Activated T-helper 17 cell treated with anti-CD3 and anti-CD28 coated beads, Interleukin-2, amount 50 U/mL, for 72 hours (primary cell): Measurements from ENCODE around the gene RBM19. TPM values are rescaled to one million over a fixed set of nuclear protein-coding genes. Genes with fewer than 3 reads are reported as not detected.

Experiments used
- ATAC-seq: fragments of 150-1000 bp; cut with Tn5 transposase; replicated peaks from 2 replicates; pipeline ENCODE4 v1.10.0; 2021; ENCODE audit warnings: mild to moderate bottlenecking, moderate library complexity
- H3K27ac Mint-ChIP-seq: one replicate; pipeline ENCODE4 v1.8.0; 2022; ENCODE audit warnings: mixed read lengths
- H3K27me3 Mint-ChIP-seq: one replicate; pipeline ENCODE4 v1.8.0; 2022; ENCODE audit warnings: mixed read lengths
- H3K36me3 Mint-ChIP-seq: one replicate; pipeline ENCODE4 v1.8.0; 2022; ENCODE audit warnings: low read depth, mild to moderate bottlenecking, mixed read lengths
- H3K4me1 Mint-ChIP-seq: one replicate; pipeline ENCODE4 v1.8.0; 2022; ENCODE audit warnings: mixed read lengths
- H3K4me3 Mint-ChIP-seq: one replicate; pipeline ENCODE4 v1.8.0; 2022; ENCODE audit warnings: mild to moderate bottlenecking, mixed read lengths
- H3K9me3 Mint-ChIP-seq: one replicate; pipeline ENCODE4 v1.8.0; 2022; ENCODE audit warnings: mixed read lengths
- total RNA-seq, 2 donors: library from RNA; stranded (reverse); gene quantifications; one replicate each; pipeline ENCODE4 v1.2.3, GENCODE V29; 2022

The RBM19 gene
- total RNA-seq, 2 donors from 2014 or later: 66.7 to 73.3 TPM

DNA sequence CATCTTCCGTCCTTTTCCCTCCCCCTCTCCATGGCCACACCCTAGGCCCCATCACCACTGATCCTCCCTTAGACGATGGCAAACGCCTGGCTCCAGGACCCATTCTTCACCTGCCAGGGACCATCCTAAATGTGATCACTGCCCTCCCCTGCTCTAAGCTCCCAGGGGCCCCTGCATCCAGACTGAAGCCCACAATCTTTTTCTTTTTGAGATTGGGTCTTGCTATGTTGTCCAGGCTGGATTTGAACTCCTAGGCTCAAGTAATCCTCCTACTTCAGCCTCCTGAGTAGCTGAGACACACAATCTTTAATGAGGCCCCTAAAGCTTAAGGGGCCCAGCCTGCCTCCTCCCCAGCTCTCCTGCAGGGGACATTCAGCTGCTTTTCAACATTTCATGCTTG, 15.3 kb downstream of the RBM19 start:
- no peaks in the 10 kb centered on the region for H3K27me3 Mint-ChIP-seq
- peaks cover 100% of the 10 kb centered on the region for H3K36me3 Mint-ChIP-seq
- no peaks in the 10 kb centered on the region for H3K9me3 Mint-ChIP-seq
- peak overlapping the region; percentile 18 for H3K27ac Mint-ChIP-seq
- H3K4me3 Mint-ChIP-seq: no peak overlapping the region
- no peaks in the 10 kb centered on the region for H3K4me1 Mint-ChIP-seq
- no peak for ATAC-seq

DNA sequence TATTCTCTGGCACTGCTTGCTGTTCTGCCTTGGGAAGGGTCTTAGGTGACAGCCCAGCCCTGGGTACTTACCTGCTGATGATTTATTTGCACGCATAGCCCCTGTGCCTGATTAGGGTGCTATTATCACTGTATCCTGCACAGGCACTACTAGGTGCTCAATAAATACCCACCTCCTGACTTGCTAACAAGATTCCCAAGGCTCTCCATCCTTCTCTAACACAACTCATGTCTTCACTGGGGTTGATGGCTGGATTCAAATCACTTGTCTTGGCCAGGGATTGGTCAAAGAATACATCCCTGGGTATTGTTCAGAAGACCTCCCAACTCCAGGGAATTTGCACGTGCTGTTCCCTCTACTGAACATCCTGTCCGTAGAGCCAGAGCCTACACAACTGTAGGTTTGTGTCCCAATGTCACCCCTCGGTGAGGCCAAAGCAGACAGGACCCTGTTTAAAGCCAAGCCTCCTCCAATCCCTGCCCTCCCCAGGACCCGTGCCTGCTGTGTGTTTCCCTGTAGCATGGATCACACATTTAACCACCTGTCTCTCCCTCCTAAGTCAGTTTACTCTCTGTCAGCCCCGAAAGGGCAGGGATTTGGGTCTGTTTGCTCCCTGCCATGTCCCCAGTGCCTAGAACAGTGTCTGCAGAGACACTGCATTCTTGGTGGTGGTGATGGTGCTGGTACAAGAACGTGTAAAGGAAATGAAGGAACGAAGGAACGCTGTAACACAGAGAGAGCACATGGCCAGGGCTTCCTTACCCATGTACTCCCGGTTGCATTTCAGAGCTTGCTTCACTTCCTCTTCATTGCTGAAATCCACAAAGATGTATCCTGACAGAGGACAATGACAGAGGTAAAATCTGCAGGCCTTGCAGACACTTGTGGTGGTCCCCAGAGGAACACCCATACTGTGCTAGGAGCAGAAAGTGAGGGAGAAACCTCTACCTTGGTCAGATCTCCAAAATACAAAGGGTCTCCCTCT, 16.5 kb downstream of the RBM19 start:
- Mint-ChIP-seq H3K27ac (peak overlapping the region; percentile 25), H3K9me3 (no peaks in the 10 kb centered on the region), H3K27me3 (no peaks in the 10 kb centered on the region), H3K4me1 (no peaks in the 10 kb centered on the region), H3K36me3 (peaks cover 100% of the 10 kb centered on the region), H3K4me3 (no peak overlapping the region)
- no peak for ATAC-seq

DNA sequence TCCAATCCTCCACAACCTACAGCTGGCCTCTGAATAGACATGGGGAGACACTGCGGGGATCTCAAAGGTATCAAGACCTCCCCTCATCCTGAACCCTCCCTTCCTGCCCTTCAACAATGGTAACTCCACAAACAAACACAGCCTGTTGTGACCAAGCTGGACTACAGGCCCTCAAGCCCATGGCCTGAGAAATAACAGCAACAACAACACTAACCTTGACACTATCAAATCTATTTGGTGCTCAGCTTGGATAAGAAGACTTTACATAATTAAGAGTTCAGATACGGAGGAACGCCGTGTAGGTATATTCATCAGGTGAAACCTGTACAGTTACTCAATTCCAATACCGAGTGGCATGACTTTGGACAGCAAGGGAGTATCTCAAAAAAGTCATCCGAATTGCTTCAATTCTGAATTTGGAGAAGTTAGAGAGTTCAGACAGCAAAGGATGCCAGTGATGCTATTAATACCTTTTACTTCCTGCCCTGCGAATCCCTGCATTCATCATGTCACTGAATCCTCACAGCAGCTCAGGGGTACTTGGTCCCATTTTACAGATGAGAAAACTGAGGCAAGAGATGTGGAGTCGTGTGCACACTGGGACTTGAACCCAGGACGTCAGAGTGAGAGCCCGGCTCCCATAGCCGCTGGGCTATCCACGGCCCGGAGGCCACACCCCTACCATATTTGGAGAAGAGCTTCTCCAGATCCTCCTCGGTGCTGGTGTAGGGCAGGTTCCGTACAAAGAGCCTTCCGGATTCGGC, 17.8 kb downstream of the RBM19 start:
- Mint-ChIP-seq H3K36me3 (peaks cover 99% of the 10 kb centered on the region), H3K9me3 (no peaks in the 10 kb centered on the region), H3K4me3 (no peak overlapping the region), H3K4me1 (no peaks in the 10 kb centered on the region), H3K27ac (no peak overlapping the region), H3K27me3 (no peaks in the 10 kb centered on the region)
- no peak for ATAC-seq

DNA sequence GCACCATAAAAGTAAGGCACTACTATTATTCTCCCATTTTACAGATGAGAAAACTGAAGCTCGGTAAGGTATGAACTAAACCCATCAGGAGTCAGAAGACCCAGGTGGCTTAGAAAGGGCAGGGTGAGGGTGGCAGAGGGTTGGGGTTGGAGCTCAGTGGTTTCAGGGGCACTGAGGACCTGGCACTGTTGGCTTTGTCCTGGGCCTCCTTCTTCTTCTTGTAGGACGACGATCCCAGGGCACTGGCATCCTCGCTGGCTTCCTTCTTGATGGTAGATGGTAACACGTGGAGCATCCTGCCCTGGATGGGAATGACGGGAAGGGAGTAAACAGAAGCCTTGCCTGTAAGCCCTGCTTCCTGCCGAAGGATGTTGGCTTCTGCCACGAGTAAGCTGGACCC, 19.9 kb downstream of the RBM19 start:
- Mint-ChIP-seq H3K4me3 (no peak overlapping the region), H3K4me1 (no peaks in the 10 kb centered on the region), H3K9me3 (no peaks in the 10 kb centered on the region), H3K27ac (no peak overlapping the region), H3K27me3 (no peaks in the 10 kb centered on the region), H3K36me3 (peaks cover 99% of the 10 kb centered on the region)
- ATAC-seq: no peak

DNA sequence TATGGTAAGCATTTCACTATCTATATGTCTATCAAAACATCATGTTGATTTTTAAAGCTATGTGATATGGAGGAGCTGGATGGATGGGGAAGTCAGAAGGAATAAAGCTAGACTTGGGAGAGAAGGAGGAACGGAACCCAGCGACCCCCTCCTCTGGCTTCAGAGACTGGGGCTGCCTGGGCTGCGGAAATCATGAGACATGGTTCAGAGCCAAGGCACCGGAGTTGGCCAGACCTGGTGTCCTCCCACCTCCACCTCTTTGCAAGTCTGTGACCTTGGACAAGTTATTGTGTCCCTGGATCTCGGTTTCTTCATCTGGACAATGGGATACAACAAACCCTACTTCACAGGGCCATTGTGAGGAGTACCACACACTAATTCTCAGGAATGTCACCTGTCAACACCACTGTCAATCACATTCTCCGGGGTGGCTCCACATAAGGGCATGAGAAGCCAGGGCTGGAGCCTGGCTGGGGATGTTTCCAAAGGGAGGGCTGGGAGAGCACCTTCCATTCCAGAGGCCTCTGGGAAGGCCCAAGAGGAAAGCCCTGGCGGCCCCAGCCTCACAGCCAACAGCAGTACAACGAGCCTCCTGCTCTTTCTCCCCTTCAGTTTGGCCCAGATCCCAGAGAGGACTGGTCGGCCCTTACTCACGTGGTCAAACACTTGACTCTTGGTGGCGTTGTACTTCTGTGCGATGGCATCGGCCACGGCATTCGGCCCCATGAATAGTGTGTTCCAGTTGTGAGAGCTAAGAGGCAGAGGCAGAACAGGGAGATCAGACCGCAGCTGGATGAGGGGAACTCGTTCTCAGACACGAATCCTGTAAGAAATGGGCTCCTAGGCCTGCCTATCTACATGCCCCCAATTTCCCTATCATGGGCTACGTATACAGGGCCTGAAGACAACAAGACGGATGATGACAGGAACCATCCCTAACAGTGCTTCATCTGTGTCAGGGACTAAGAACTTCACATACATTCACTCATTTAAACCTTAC, 20.7 kb downstream of the RBM19 start:
- ATAC-seq: no peak
- Mint-ChIP-seq H3K27me3 (no peaks in the 10 kb centered on the region), H3K27ac (no peak overlapping the region), H3K9me3 (no peaks in the 10 kb centered on the region), H3K4me1 (no peaks in the 10 kb centered on the region), H3K4me3 (no peak overlapping the region), H3K36me3 (peaks cover 99% of the 10 kb centered on the region)

DNA sequence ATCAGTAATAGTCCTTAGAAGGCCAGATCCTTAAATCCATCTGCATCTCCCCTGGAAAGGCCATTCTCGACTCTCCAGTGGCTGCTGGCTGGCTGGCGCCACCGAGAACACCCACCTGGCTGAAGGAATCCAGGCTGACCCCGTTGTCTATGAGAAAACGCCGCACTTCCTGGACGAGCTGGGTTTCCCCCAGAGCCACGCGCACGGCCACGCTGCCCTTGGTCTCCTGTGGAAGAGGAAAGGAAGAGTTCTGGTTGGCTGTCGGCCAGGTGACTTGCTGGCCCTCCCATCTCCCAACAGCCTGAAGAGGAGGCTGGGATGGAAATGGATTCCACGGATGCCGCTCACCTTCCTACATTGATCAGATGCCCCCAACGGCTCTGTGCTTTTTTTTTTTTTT, 23.9 kb downstream of the RBM19 start:
- Mint-ChIP-seq H3K4me1 (no peaks in the 10 kb centered on the region), H3K27me3 (no peaks in the 10 kb centered on the region), H3K9me3 (no peaks in the 10 kb centered on the region), H3K36me3 (peaks cover 99% of the 10 kb centered on the region), H3K27ac (no peak overlapping the region), H3K4me3 (no peak overlapping the region)
- ATAC-seq: no peak

DNA sequence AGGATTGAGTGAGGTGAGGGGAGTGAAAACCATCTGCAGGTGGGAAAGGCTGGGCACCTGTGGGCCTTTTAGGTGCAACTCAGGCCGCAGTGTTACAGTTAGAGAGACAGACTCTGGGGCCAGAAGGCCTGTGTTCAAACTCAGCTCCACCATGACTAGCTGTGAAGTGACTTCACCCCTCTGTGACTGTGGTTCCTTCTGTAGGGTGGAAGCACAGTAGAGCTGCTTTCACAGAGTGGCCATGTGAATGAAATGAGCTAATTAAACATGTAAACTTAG, 25.0 kb downstream of the RBM19 start:
- H3K27ac Mint-ChIP-seq: peak overlapping the region; percentile 33
- H3K4me3 Mint-ChIP-seq: no peak overlapping the region
- ATAC-seq: no peak
- H3K36me3 Mint-ChIP-seq: peaks cover 99% of the 10 kb centered on the region
- no peaks in the 10 kb centered on the region for H3K9me3 Mint-ChIP-seq
- no peaks in the 10 kb centered on the region for H3K27me3 Mint-ChIP-seq
- no peaks in the 10 kb centered on the region for H3K4me1 Mint-ChIP-seq

DNA sequence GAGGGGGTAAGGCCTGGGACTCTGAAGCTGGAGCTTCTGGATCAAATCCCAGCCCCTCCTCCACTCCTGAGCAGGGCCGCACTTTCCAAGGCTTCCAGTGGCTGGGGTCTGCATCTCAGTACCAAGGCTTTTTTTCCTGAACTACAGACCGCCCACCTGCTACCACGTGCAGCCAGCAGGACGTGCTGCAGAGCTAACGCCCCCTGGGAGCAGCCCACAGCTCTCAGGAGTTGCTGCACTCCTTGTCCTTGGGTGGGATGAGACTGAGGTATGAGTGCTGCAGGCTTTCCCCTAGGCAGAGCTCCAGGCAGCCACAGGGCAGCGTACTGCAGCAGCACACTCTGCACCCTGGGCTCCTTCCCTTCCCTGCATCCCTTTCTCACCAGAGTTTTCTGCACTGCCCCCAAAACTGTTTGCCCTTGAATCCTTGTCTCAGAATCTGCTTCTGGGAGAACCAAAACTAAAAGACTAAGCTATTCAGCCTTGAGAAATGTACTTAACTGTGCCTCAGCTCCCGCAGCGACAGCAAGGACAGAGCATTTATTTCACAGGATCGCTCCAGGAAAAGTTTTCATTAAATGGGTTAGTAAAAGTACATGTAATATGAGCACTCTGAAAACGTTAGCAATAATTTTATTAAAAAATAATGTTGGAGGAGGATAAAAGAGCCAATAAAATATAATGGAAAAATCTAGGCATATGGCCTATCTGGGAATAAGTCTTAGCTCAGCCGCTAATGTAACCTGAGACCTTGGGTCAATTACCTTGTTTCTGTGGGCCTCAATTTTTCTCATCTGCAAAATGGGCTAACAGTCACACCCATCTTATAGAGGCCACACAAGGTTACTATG, 25.5 kb downstream of the RBM19 start:
- ATAC-seq: no peak

DNA sequence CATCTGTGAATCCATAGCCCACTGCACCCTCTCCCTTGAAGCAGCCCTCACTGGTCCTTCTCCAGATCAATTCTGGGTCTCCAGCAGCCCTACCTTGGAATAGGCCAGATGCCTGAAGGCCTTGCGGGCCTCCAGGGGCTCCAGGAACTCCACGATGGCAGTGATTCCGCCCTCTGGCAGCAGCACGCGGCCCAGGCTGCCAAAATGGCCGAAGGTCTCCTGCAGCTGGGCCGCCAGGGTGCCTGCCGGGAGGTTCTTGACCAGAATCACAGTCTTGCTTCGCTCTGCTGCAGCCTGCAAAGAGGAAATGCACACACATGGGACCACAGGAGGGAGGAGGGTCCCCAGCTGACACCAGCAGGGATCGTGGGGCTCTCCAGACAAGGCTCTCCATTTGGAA, 26.3 kb downstream of the RBM19 start:
- no peaks in the 10 kb centered on the region for H3K4me1 Mint-ChIP-seq
- H3K27me3 Mint-ChIP-seq: no peaks in the 10 kb centered on the region
- no peak for ATAC-seq
- H3K36me3 Mint-ChIP-seq: peaks cover 99% of the 10 kb centered on the region
- no peak overlapping the region for H3K4me3 Mint-ChIP-seq
- no peak overlapping the region for H3K27ac Mint-ChIP-seq
- no peaks in the 10 kb centered on the region for H3K9me3 Mint-ChIP-seq

More for the DNA sequence above, 25.5 kb downstream of the RBM19 start:
- no peak overlapping the region for H3K27ac Mint-ChIP-seq
- H3K27me3 Mint-ChIP-seq: no peaks in the 10 kb centered on the region
- H3K36me3 Mint-ChIP-seq: peaks cover 99% of the 10 kb centered on the region
- no peaks in the 10 kb centered on the region for H3K9me3 Mint-ChIP-seq
- H3K4me3 Mint-ChIP-seq: no peak overlapping the region
- no peaks in the 10 kb centered on the region for H3K4me1 Mint-ChIP-seq

DNA sequence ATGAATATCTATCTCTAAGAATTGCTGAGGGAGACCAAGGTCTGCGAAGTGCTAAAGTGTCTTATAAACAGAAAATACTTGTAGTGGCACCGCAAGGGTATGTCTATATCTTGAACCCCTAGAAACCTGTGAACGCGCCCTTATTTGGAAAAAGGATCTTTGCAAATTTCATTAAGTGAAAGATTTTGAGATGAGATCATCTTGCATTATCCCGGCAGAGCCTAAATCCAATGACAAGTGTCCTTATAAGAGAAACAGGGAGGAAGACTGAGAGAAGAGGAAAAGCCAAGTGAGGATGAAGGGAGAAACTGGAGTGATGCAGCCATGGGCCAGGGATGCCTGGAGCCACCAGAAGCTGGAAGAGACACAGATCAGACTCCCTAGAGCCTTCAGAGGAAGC, 27.7 kb downstream of the RBM19 start:
- H3K36me3 Mint-ChIP-seq: peaks cover 98% of the 10 kb centered on the region
- H3K4me3 Mint-ChIP-seq: no peak overlapping the region
- no peaks in the 10 kb centered on the region for H3K9me3 Mint-ChIP-seq
- no peak for ATAC-seq
- H3K27me3 Mint-ChIP-seq: no peaks in the 10 kb centered on the region
- no peak overlapping the region for H3K27ac Mint-ChIP-seq
- H3K4me1 Mint-ChIP-seq: no peaks in the 10 kb centered on the region

DNA sequence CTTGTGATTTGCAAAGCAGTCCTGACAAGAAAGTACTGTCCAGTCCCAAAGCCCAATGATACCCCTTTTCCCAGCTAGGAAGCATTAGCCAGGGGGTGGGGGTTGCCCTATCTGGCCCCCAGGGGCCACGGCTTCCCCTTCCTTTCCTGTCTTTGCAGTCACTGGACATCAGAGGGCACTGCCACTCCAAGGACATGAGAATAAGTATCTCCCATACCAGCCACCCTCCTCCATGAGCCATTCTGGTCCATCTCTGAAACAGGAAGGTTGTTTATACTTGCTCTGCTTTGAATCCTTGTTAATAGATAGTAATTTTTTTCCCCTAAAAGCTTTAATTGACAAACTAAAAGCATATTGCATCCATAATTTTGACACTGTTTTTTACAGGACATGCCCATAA, 29.7 kb downstream of the RBM19 start:
- H3K27ac Mint-ChIP-seq: no peak overlapping the region
- H3K27me3 Mint-ChIP-seq: no peaks in the 10 kb centered on the region
- H3K4me1 Mint-ChIP-seq: no peaks in the 10 kb centered on the region
- H3K9me3 Mint-ChIP-seq: no peaks in the 10 kb centered on the region
- H3K4me3 Mint-ChIP-seq: no peak overlapping the region
- H3K36me3 Mint-ChIP-seq: peaks cover 95% of the 10 kb centered on the region
- ATAC-seq: no peak

DNA sequence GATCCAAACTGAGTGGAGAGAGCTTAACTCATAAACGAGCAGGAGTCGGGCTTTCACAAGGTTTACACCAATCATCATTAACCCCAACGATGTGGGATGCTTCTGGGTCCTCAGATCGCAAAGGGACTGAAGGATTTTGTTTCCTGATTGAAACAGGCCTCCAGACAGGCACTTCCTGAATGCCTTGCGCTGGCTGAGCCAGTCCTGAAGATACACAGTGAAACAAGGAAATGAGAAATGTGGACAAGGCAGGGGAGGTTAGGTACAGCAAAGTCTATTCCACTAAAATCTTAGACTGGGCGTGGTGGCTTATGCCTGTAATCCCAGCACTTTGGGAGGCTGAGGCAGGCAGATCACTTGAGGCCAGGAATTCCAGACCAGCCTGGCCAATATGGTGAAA, 30.7 kb downstream of the RBM19 start:
- no peaks in the 10 kb centered on the region for H3K9me3 Mint-ChIP-seq
- H3K4me1 Mint-ChIP-seq: peaks cover 4% of the 10 kb centered on the region

DNA sequence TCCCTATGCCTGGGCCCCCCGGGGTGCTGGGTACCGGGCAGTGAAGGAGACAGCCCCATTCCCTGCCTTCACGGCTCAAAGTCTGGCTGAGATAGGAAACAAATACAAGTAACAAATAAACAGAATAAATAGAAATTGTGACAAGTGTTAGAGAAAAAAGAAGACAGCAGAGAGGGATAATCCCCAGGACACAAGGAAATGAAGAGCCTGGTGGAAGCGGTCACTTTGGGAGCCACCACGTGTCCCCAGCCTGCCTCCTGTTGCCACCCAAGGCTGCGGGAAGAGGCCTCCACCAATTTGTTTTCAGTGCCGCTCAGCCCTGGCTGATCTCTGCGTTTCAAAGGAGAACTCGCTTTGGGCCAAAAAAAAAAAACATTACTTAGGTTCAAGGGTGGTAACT, 31.2 kb downstream of the RBM19 start:
- Mint-ChIP-seq H3K27ac (no peak overlapping the region), H3K9me3 (no peaks in the 10 kb centered on the region), H3K4me3 (no peak overlapping the region), H3K27me3 (no peaks in the 10 kb centered on the region), H3K36me3 (peaks cover 95% of the 10 kb centered on the region), H3K4me1 (peaks cover 8% of the 10 kb centered on the region)
- no peak for ATAC-seq

More for the DNA sequence above, 30.7 kb downstream of the RBM19 start:
- H3K4me3 Mint-ChIP-seq: no peak overlapping the region
- no peaks in the 10 kb centered on the region for H3K27me3 Mint-ChIP-seq
- H3K36me3 Mint-ChIP-seq: peaks cover 95% of the 10 kb centered on the region
- no peak for ATAC-seq
- H3K27ac Mint-ChIP-seq: no peak overlapping the region
